Endodermal cell (in vitro differentiated cells): ENCODE data around the gene CFP. TPM values are rescaled to one million over a fixed set of nuclear protein-coding genes. Genes with fewer than 3 reads are reported as not detected.

Source experiments
- DNase-seq: peaks from one replicate; pipeline ENCODE4 v3.0.0-alpha.2; 2017
- H3K27ac ChIP-seq: 2 replicates; pipeline ENCODE4 v1.5.1; 2013; ENCODE audit warnings: mild to moderate bottlenecking, low read depth, low read length, moderate library complexity
- H3K27me3 ChIP-seq: 2 replicates; pipeline ENCODE4 v1.6.1; 2013; ENCODE audit warnings: mild to moderate bottlenecking, low read length, moderate library complexity; ENCODE audit not compliant: insufficient read depth, control insufficient read depth, poor library complexity, severe bottlenecking
- H3K36me3 ChIP-seq: 2 replicates; pipeline ENCODE4 v1.7.0; 2013; ENCODE audit warnings: mild to moderate bottlenecking, low read length, moderate library complexity; ENCODE audit not compliant: control insufficient read depth, insufficient read depth
- H3K4me1 ChIP-seq: one replicate; pipeline ENCODE4 v1.7.0; 2013; ENCODE audit warnings: low read length; ENCODE audit not compliant: control insufficient read depth, insufficient read depth
- H3K4me3 ChIP-seq: 2 replicates; pipeline ENCODE4 v1.5.1; 2013; ENCODE audit warnings: mild to moderate bottlenecking, low read length, moderate library complexity
- H3K9ac ChIP-seq: 2 replicates; pipeline ENCODE4 v1.6.1; 2013; ENCODE audit warnings: mild to moderate bottlenecking, low read length, moderate library complexity; ENCODE audit not compliant: poor library complexity, severe bottlenecking; ENCODE audit errors: extremely low read depth
- H3K9me3 ChIP-seq: 2 replicates; pipeline ENCODE4 v1.6.1; 2013; ENCODE audit warnings: mild to moderate bottlenecking, low read length, moderate library complexity; ENCODE audit not compliant: control insufficient read depth
- H3K27ac Mint-ChIP-seq: 2 replicates; pipeline ENCODE4 v1.8.0; 2020; ENCODE audit warnings: mixed read lengths
- H3K27me3 Mint-ChIP-seq: 2 replicates; pipeline ENCODE4 v1.8.0; 2021; ENCODE audit warnings: mild to moderate bottlenecking, mixed read lengths; ENCODE audit not compliant: insufficient read depth
- H3K36me3 Mint-ChIP-seq: 2 replicates; pipeline ENCODE4 v1.8.0; 2020; ENCODE audit warnings: low read depth, mixed read lengths
- H3K4me1 Mint-ChIP-seq: 2 replicates; pipeline ENCODE4 v1.8.0; 2020; ENCODE audit warnings: mixed read lengths
- H3K4me3 Mint-ChIP-seq: 2 replicates; pipeline ENCODE4 v1.8.0; 2020; ENCODE audit warnings: mild to moderate bottlenecking, moderate library complexity, mixed read lengths
- H3K9me3 Mint-ChIP-seq: 2 replicates; pipeline ENCODE4 v1.8.0; 2020; ENCODE audit warnings: mild to moderate bottlenecking, mixed read lengths
- WGBS, 2 experiments: methylation state at CpG; one replicate each; pipeline versions ENCODE4 v1.1.5 to v1.1.7; 2013; ENCODE audit warnings: missing lambda C conversion rate in 2 of 2, mixed read lengths in 1 of 2; ENCODE audit not compliant: insufficient coverage in 1 of 2, insufficient read length in 1 of 2; 5-methylcytosine and 5-hydroxymethylcytosine counted together
- total RNA-seq, 2 donors: library from RNA; stranded (reverse); fragmentation: NEBNext Ultra II Directional in 1 of 2; extraction: Animal tissue kit (Norgen Biotek cat#: 25700) in 1 of 2; gene quantifications; 2 replicates in 1 of 2; 3 replicates in 1 of 2; pipeline ENCODE4 v1.2.1, GENCODE V29; 2021
- TF ChIP-seq, protein P1 (sequence below): fragments of 200-600 bp; sonication (generic); conservative IDR thresholded peaks from 2 replicates; pipeline ENCODE4 v1.5.0; 2021; ENCODE audit warnings: antibody characterized with exemption, mild to moderate bottlenecking

The CFP gene
- total RNA-seq, 2 donors from 2014 or later = 3.2 to 4.6 TPM

DNA sequence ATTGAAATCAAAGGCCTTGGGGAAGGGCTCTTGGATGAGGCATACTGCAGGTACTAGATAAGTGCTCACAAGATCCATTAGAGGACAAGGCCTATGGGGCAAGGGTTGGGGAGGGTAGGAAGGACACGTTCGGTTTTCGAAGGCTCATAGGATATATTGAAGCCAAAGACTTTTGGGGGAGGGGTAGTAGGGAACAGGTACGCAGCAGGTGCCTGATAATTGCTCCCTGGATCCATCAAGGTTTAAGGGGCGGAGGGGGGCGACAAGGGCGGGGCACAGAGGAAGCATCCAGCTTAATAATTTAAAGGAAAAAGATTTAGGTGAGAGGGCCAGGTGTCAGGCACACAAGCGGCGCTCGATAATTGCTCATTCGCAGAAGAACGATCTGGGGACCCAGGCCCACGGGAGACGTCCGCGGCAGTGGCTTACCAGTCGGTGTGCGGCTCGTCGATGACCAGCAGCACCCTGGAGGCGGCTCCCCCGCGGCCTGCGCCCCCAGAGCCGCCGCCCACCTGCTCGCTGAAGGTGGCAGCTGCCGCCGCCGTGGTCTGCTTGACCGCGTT lies 10.7 kb downstream of the CFP start:
- TF ChIP-seq, protein P1, sequence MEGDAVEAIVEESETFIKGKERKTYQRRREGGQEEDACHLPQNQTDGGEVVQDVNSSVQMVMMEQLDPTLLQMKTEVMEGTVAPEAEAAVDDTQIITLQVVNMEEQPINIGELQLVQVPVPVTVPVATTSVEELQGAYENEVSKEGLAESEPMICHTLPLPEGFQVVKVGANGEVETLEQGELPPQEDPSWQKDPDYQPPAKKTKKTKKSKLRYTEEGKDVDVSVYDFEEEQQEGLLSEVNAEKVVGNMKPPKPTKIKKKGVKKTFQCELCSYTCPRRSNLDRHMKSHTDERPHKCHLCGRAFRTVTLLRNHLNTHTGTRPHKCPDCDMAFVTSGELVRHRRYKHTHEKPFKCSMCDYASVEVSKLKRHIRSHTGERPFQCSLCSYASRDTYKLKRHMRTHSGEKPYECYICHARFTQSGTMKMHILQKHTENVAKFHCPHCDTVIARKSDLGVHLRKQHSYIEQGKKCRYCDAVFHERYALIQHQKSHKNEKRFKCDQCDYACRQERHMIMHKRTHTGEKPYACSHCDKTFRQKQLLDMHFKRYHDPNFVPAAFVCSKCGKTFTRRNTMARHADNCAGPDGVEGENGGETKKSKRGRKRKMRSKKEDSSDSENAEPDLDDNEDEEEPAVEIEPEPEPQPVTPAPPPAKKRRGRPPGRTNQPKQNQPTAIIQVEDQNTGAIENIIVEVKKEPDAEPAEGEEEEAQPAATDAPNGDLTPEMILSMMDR = no peak
- Histone ChIP-seq H3K36me3 (no peaks in the 10 kb centered on the region), H3K27me3 (no peaks in the 10 kb centered on the region), H3K4me1 (no peaks in the 10 kb centered on the region), H3K9me3 (no peaks in the 10 kb centered on the region), H3K27ac (no peak overlapping the region), H3K4me3 (peak overlapping the region; percentile 53), H3K9ac (no peak overlapping the region)
- 43% methylated on average over 32 of the region's 32 CpGs; no CpG with 5 or more reads in 1 of the 2 experiments for WGBS, 2 experiments
- Mint-ChIP-seq H3K27ac (no peak overlapping the region), H3K4me1 (no peaks in the 10 kb centered on the region), H3K36me3 (no peaks in the 10 kb centered on the region), H3K9me3 (peaks cover 67% of the 10 kb centered on the region), H3K4me3 (peak overlapping the region; percentile 34), H3K27me3 (peaks cover 34% of the 10 kb centered on the region)
- DNase-seq = no peak

DNA sequence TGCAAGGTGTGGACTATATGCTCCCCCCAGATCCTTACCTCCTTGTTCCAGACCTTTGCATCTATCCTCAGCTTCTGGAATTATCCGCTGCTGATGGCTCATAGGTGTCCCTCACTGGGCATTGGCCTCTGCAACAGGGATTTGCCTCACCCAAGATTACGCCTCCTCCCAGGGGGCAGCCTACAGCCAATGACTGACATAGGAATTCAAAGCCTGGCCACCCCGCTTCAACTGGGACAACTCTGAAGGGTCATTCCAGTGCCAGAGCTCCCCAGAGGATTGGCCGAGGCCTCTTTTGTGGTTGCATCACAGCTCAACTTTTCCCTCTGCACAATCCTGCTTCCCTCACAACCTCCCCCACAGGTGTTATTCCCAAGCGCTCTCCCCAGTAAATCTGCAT lies 15.1 kb downstream of the CFP start:
- TF ChIP-seq, protein P1 = no peak
- no peaks in the 10 kb centered on the region for H3K27me3 ChIP-seq
- no peak overlapping the region for H3K27ac ChIP-seq
- no peak for DNase-seq
- H3K4me1 Mint-ChIP-seq = no peaks in the 10 kb centered on the region
- no peaks in the 10 kb centered on the region for H3K36me3 ChIP-seq
- no peak overlapping the region for H3K4me3 Mint-ChIP-seq
- peaks cover 64% of the 10 kb centered on the region for H3K9me3 Mint-ChIP-seq
- WGBS, 2 experiments = 71 to 80% methylated on average over 1 to 5 of the region's 5 CpGs
- no peak overlapping the region for H3K27ac Mint-ChIP-seq
- H3K9me3 ChIP-seq = no peaks in the 10 kb centered on the region
- H3K4me1 ChIP-seq = no peaks in the 10 kb centered on the region
- peaks cover 14% of the 10 kb centered on the region for H3K27me3 Mint-ChIP-seq
- no peak overlapping the region for H3K4me3 ChIP-seq
- H3K36me3 Mint-ChIP-seq = peaks cover 1% of the 10 kb centered on the region
- H3K9ac ChIP-seq = no peak overlapping the region

DNA sequence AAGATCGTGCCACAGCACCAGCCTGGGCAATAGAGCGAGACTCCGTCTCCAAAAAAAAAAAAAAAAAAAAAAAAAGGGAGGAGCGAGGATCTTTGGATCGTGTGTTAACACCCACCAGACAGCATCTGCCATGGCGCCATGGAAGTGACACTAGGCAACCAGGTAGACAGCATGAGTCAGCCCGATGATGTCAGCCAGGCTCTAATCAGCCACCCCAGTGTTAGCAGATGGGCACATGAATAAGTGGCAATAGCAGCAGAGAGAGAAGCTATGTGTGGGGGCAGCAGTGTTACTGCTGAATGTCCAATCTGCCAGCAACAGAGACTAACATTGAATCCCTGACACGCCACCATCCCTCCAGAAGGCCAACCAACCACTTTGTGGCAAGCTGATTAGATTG lies 16.6 kb downstream of the CFP start:
- peaks cover 63% of the 10 kb centered on the region for H3K9me3 Mint-ChIP-seq
- Histone ChIP-seq H3K4me1 (no peaks in the 10 kb centered on the region), H3K4me3 (no peak overlapping the region), H3K27me3 (no peaks in the 10 kb centered on the region), H3K9me3 (no peaks in the 10 kb centered on the region), H3K27ac (no peak overlapping the region), H3K36me3 (no peaks in the 10 kb centered on the region), H3K9ac (no peak overlapping the region)
- DNase-seq = no peak
- TF ChIP-seq, protein P1 = no peak
- WGBS, 2 experiments = 93 to 100% methylated on average over 2 to 5 of the region's 8 CpGs
- peaks cover 4% of the 10 kb centered on the region for H3K27me3 Mint-ChIP-seq
- H3K27ac Mint-ChIP-seq = no peak overlapping the region
- H3K4me1 Mint-ChIP-seq = peaks cover 2% of the 10 kb centered on the region
- peaks cover 1% of the 10 kb centered on the region for H3K36me3 Mint-ChIP-seq
- H3K4me3 Mint-ChIP-seq = no peak overlapping the region
